IPS-18c (cell line): ENCODE data around the gene OSBPL7.

Experiments
- H3K4me3 ChIP-seq: 2 replicates; pipeline ENCODE4 v1.7.0; 2013; ENCODE audit warnings: low read depth, mild to moderate bottlenecking, low read length, moderate library complexity; ENCODE audit not compliant: insufficient read depth
- H3K9me3 ChIP-seq: one replicate; pipeline ENCODE4 v1.6.1; 2013; ENCODE audit warnings: mild to moderate bottlenecking, low read length, moderate library complexity; ENCODE audit not compliant: control insufficient read depth, insufficient read depth

The OSBPL7 gene

GRCh38 chr17:47763913-47764582 lies 57.5 kb downstream of the OSBPL7 start:
- no peak overlapping the region for H3K4me3 ChIP-seq
- H3K9me3 ChIP-seq: no peaks in the 10 kb centered on the region

- Histone ChIP-seq H3K4me3 (no peak overlapping the region), H3K9me3 (no peaks in the 10 kb centered on the region)
These were observed 58.9 kb downstream of the OSBPL7 start for GRCh38 chr17:47762728-47763127.

GRCh38 chr17:47760409-47761140 lies 61.0 kb downstream of the OSBPL7 start:
- Histone ChIP-seq H3K4me3 (no peak overlapping the region), H3K9me3 (no peaks in the 10 kb centered on the region)

- Histone ChIP-seq H3K9me3 (no peaks in the 10 kb centered on the region), H3K4me3 (no peak overlapping the region)
These were observed 64.2 kb downstream of the OSBPL7 start for GRCh38 chr17:47757386-47757785.
